GM23338 (cell line): ENCODE results near the gene RAD51. TPM values are rescaled to one million over a fixed set of nuclear protein-coding genes. Genes with fewer than 3 reads are reported as not detected.

Experiments
- ATAC-seq: fragments of 200-7000 bp; cut with Tn5 transposase; 3 replicates; pipeline ENCODE4 v1.9.1; 2020
- DNase-seq: peaks from one replicate; pipeline ENCODE4 v3.0.0-alpha.2; 2015; ENCODE audit warnings: low spot score
- H2AFZ ChIP-seq: fragments of 200-600 bp; sonication (generic); 2 replicates; pipeline ENCODE4 v1.8.0; 2016; ENCODE audit warnings: antibody characterized with exemption, mild to moderate bottlenecking, moderate library complexity
- H3F3A ChIP-seq: fragments of 200-600 bp; sonication (generic); replicated peaks from 2 replicates; pipeline ENCODE4 v1.8.0; 2017; ENCODE audit warnings: antibody characterized with exemption, mixed run types, low read depth
- H3K27ac ChIP-seq: fragments of 200-600 bp; sonication (generic); 2 replicates; pipeline ENCODE4 v1.6.1; 2016; ENCODE audit warnings: low read depth
- H3K27me3 ChIP-seq: fragments of 200-600 bp; sonication (generic); 2 replicates; pipeline ENCODE4 v1.8.0; 2016; ENCODE audit warnings: mild to moderate bottlenecking, mixed run types, moderate library complexity; ENCODE audit not compliant: insufficient read depth
- H3K36me3 ChIP-seq: fragments of 200-600 bp; sonication (generic); 2 replicates; pipeline ENCODE4 v1.8.0; 2016; ENCODE audit warnings: mild to moderate bottlenecking; ENCODE audit not compliant: insufficient read depth
- H3K4me1 ChIP-seq: fragments of 200-600 bp; sonication (generic); 2 replicates; pipeline ENCODE4 v1.8.0; 2016; ENCODE audit warnings: mild to moderate bottlenecking, moderate library complexity; ENCODE audit not compliant: insufficient read depth
- H3K4me2 ChIP-seq: fragments of 200-600 bp; sonication (generic); 2 replicates; pipeline ENCODE4 v1.7.1; 2017; ENCODE audit warnings: mixed run types
- H3K4me3 ChIP-seq: fragments of 200-600 bp; sonication (generic); 2 replicates; pipeline ENCODE4 v1.6.1; 2016; ENCODE audit warnings: mixed run types
- H3K79me2 ChIP-seq: fragments of 200-600 bp; sonication (generic); replicated peaks from 2 replicates; pipeline ENCODE4 v1.8.0; 2017; ENCODE audit warnings: mild to moderate bottlenecking; ENCODE audit not compliant: insufficient read depth
- H3K9me2 ChIP-seq: fragments of 200-600 bp; sonication (generic); 2 replicates; pipeline ENCODE4 v1.8.0; 2017; ENCODE audit not compliant: insufficient read depth
- H4K20me1 ChIP-seq: fragments of 200-600 bp; sonication (generic); replicated peaks from 2 replicates; pipeline ENCODE4 v1.8.0; 2017; ENCODE audit warnings: mild to moderate bottlenecking; ENCODE audit not compliant: insufficient read depth
- H3K27ac Mint-ChIP-seq: 2 replicates; pipeline ENCODE4 v1.8.0; 2020; ENCODE audit warnings: inconsistent platforms, mild to moderate bottlenecking, moderate library complexity, mixed read lengths
- H3K27me3 Mint-ChIP-seq: 3 replicates; pipeline ENCODE4 v1.8.0; 2022; ENCODE audit warnings: low read depth, mild to moderate bottlenecking, moderate library complexity, mixed read lengths, inconsistent platforms; ENCODE audit not compliant: insufficient read depth, poor library complexity
- H3K36me3 Mint-ChIP-seq: 3 replicates; pipeline ENCODE4 v1.8.0; 2021; ENCODE audit warnings: low read depth, mild to moderate bottlenecking, inconsistent platforms, moderate library complexity, mixed read lengths
- H3K4me1 Mint-ChIP-seq: 3 replicates; pipeline ENCODE4 v1.8.0; 2020; ENCODE audit warnings: mild to moderate bottlenecking, inconsistent platforms, mixed read lengths
- H3K4me3 Mint-ChIP-seq: 3 replicates; pipeline ENCODE4 v1.8.0; 2021; ENCODE audit warnings: moderate library complexity, mild to moderate bottlenecking, inconsistent platforms, mixed read lengths
- H3K9me3 Mint-ChIP-seq: 3 replicates; pipeline ENCODE4 v1.8.0; 2020; ENCODE audit warnings: moderate library complexity, mild to moderate bottlenecking, inconsistent platforms, mixed read lengths
- polyA plus RNA-seq: library from polyadenylated mRNA; unstranded; fragments of >200 nt; fragmentation: Nextera tagmentation; extraction: Ambion mirVana; gene quantifications from 2 replicates; pipeline ENCODE4 v1.2.1, GENCODE V29; 2016
- total RNA-seq: library from RNA; depleted of rRNA; stranded (reverse); fragments of >200 nt; shearing (Covaris generic); gene quantifications from 2 replicates; pipeline ENCODE4 v1.2.3, GENCODE V29; 2014
- TF ChIP-seq, protein P1 (sequence below): fragments of 250-450 bp; sonication (Bioruptor Pico); IDR thresholded peaks from 2 replicates; pipeline ENCODE4 v1.5.0; 2020; ENCODE audit warnings: mild to moderate bottlenecking, moderate library complexity
- TF ChIP-seq, protein P2 (sequence below): IDR thresholded peaks from 2 replicates; pipeline ENCODE4 v1.6.1; 2016; ENCODE audit warnings: antibody characterized with exemption
- TF ChIP-seq, protein P3 (sequence below): IDR thresholded peaks from one replicate; pipeline ENCODE4 v1.6.1; 2018; ENCODE audit warnings: antibody characterized with exemption; ENCODE audit not compliant: unreplicated experiment

RAD51 gene
- total and polyA plus RNA-seq, 2 experiments from 2014 or later = 20.3 to 26.2 TPM

DNA sequence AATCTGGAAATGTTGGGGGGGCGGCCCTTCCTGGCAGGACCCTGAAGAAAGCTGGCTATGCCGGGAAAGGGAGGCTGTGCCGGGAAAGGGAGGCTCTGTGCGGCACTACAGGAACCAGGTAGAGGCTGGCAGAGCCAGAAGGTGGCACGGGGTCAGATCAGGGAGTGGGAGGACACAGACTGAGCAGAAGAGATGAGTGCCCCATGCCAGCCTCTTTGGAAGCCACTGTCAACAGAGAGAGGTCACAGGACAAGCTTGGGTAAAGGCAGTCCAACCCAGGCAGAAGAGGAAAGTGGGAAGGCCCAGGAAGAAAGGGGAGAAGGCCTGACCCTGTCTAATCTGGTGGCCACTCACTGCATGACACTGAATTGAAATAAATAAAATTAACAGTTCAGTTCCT, 76.3 kb downstream of the RAD51 start (continued):
- TF ChIP-seq, protein P1, sequence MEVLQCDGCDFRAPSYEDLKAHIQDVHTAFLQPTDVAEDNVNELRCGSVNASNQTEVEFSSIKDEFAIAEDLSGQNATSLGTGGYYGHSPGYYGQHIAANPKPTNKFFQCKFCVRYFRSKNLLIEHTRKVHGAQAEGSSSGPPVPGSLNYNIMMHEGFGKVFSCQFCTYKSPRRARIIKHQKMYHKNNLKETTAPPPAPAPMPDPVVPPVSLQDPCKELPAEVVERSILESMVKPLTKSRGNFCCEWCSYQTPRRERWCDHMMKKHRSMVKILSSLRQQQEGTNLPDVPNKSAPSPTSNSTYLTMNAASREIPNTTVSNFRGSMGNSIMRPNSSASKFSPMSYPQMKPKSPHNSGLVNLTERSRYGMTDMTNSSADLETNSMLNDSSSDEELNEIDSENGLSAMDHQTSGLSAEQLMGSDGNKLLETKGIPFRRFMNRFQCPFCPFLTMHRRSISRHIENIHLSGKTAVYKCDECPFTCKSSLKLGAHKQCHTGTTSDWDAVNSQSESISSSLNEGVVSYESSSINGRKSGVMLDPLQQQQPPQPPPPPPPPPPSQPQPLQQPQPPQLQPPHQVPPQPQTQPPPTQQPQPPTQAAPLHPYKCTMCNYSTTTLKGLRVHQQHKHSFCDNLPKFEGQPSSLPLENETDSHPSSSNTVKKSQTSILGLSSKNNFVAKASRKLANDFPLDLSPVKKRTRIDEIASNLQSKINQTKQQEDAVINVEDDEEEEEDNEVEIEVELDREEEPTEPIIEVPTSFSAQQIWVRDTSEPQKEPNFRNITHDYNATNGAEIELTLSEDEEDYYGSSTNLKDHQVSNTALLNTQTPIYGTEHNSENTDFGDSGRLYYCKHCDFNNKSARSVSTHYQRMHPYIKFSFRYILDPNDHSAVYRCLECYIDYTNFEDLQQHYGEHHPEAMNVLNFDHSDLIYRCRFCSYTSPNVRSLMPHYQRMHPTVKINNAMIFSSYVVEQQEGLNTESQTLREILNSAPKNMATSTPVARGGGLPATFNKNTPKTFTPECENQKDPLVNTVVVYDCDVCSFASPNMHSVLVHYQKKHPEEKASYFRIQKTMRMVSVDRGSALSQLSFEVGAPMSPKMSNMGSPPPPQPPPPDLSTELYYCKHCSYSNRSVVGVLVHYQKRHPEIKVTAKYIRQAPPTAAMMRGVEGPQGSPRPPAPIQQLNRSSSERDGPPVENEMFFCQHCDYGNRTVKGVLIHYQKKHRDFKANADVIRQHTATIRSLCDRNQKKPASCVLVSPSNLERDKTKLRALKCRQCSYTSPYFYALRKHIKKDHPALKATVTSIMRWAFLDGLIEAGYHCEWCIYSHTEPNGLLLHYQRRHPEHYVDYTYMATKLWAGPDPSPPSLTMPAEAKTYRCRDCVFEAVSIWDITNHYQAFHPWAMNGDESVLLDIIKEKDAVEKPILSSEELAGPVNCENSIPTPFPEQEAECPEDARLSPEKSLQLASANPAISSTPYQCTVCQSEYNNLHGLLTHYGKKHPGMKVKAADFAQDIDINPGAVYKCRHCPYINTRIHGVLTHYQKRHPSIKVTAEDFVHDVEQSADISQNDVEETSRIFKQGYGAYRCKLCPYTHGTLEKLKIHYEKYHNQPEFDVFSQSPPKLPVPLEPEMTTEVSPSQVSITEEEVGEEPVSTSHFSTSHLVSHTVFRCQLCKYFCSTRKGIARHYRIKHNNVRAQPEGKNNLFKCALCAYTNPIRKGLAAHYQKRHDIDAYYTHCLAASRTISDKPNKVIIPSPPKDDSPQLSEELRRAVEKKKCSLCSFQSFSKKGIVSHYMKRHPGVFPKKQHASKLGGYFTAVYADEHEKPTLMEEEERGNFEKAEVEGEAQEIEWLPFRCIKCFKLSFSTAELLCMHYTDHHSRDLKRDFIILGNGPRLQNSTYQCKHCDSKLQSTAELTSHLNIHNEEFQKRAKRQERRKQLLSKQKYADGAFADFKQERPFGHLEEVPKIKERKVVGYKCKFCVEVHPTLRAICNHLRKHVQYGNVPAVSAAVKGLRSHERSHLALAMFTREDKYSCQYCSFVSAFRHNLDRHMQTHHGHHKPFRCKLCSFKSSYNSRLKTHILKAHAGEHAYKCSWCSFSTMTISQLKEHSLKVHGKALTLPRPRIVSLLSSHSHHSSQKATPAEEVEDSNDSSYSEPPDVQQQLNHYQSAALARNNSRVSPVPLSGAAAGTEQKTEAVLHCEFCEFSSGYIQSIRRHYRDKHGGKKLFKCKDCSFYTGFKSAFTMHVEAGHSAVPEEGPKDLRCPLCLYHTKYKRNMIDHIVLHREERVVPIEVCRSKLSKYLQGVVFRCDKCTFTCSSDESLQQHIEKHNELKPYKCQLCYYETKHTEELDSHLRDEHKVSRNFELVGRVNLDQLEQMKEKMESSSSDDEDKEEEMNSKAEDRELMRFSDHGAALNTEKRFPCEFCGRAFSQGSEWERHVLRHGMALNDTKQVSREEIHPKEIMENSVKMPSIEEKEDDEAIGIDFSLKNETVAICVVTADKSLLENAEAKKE (CRISPR knock-in tag) = no peak
- TF ChIP-seq, protein P2, sequence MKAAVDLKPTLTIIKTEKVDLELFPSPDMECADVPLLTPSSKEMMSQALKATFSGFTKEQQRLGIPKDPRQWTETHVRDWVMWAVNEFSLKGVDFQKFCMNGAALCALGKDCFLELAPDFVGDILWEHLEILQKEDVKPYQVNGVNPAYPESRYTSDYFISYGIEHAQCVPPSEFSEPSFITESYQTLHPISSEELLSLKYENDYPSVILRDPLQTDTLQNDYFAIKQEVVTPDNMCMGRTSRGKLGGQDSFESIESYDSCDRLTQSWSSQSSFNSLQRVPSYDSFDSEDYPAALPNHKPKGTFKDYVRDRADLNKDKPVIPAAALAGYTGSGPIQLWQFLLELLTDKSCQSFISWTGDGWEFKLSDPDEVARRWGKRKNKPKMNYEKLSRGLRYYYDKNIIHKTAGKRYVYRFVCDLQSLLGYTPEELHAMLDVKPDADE = no peak

DNA sequence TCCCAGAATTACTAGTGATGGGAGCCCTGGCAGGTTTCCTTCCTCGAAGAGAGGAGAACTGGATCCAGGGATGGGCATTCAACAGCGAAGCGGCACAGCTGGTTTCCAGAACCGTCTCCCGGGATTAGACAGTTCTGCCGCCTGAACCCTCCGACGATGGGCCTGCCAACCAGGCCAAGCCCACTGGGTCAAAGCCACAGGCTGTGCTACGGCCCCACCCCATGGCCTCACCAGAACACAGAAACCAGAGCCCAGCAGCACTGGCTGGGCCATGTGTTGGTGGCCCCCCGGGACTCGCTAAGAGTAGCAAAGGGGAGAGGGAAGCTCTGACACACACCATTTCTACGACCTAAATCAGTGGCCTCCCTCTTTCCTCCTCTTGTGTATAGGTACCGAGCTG, 77.0 kb downstream of the RAD51 start:
- Histone ChIP-seq H3K9me2 (no peaks in the 10 kb centered on the region), H2AFZ (no peak overlapping the region), H3F3A (no peaks in the 10 kb centered on the region; the same call in 1 of the 2 replicates), H3K4me2 (no peak overlapping the region), H3K4me3 (no peak overlapping the region), H3K4me1 (no peaks in the 10 kb centered on the region; the same call in 1 of the 2 replicates), H4K20me1 (no peaks in the 10 kb centered on the region), H3K79me2 (no peaks in the 10 kb centered on the region), H3K27ac (no peak overlapping the region), H3K27me3 (no peaks in the 10 kb centered on the region), H3K36me3 (no peaks in the 10 kb centered on the region)
- peaks cover 20% of the 10 kb centered on the region for H3K36me3 Mint-ChIP-seq
- H3K27me3 Mint-ChIP-seq = peaks cover 21% of the 10 kb centered on the region
- H3K9me3 Mint-ChIP-seq = no peaks in the 10 kb centered on the region
- DNase-seq (no peak), ATAC-seq (no peak)
- H3K4me3 Mint-ChIP-seq = no peak overlapping the region
- H3K27ac Mint-ChIP-seq = no peak overlapping the region
- peaks cover 18% of the 10 kb centered on the region; the same call in 2 of the 3 replicates for H3K4me1 Mint-ChIP-seq
- TF ChIP-seq, protein P1 (CRISPR knock-in tag) = no peak
- TF ChIP-seq, protein P3, sequence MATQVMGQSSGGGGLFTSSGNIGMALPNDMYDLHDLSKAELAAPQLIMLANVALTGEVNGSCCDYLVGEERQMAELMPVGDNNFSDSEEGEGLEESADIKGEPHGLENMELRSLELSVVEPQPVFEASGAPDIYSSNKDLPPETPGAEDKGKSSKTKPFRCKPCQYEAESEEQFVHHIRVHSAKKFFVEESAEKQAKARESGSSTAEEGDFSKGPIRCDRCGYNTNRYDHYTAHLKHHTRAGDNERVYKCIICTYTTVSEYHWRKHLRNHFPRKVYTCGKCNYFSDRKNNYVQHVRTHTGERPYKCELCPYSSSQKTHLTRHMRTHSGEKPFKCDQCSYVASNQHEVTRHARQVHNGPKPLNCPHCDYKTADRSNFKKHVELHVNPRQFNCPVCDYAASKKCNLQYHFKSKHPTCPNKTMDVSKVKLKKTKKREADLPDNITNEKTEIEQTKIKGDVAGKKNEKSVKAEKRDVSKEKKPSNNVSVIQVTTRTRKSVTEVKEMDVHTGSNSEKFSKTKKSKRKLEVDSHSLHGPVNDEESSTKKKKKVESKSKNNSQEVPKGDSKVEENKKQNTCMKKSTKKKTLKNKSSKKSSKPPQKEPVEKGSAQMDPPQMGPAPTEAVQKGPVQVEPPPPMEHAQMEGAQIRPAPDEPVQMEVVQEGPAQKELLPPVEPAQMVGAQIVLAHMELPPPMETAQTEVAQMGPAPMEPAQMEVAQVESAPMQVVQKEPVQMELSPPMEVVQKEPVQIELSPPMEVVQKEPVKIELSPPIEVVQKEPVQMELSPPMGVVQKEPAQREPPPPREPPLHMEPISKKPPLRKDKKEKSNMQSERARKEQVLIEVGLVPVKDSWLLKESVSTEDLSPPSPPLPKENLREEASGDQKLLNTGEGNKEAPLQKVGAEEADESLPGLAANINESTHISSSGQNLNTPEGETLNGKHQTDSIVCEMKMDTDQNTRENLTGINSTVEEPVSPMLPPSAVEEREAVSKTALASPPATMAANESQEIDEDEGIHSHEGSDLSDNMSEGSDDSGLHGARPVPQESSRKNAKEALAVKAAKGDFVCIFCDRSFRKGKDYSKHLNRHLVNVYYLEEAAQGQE = no peak
